Ectodermal cell (in vitro differentiated cells): ENCODE measurements around the gene FAM76A.

Experiments used
- H3K27ac ChIP-seq: 2 replicates; pipeline ENCODE4 v1.7.0; 2013; ENCODE audit warnings: mild to moderate bottlenecking, low read depth, low read length; ENCODE audit not compliant: insufficient read depth, poor library complexity, severe bottlenecking
- H3K27me3 ChIP-seq: 2 replicates; pipeline ENCODE4 v1.7.0; 2013; ENCODE audit warnings: mild to moderate bottlenecking, low read length; ENCODE audit not compliant: insufficient read depth, control insufficient read depth, poor library complexity, severe bottlenecking
- H3K36me3 ChIP-seq: one replicate; pipeline ENCODE4 v1.7.0; 2013; ENCODE audit warnings: low read length; ENCODE audit not compliant: control insufficient read depth, insufficient read depth
- H3K4me1 ChIP-seq: one replicate; pipeline ENCODE4 v1.7.0; 2013; ENCODE audit warnings: low read length; ENCODE audit not compliant: control insufficient read depth, insufficient read depth
- H3K4me3 ChIP-seq: 2 replicates; pipeline ENCODE4 v1.7.0; 2013; ENCODE audit warnings: low read depth, low read length, control low read depth; ENCODE audit not compliant: insufficient read depth
- H3K9me3 ChIP-seq: 2 replicates; pipeline ENCODE4 v1.7.0; 2013; ENCODE audit warnings: mild to moderate bottlenecking, low read length, moderate library complexity; ENCODE audit not compliant: control insufficient read depth
- WGBS, 2 experiments: methylation state at CpG; one replicate each; pipeline ENCODE4 v1.1.7; 2013; ENCODE audit warnings: missing lambda C conversion rate in 2 of 2; 5-methylcytosine and 5-hydroxymethylcytosine counted together

Gene FAM76A

DNA sequence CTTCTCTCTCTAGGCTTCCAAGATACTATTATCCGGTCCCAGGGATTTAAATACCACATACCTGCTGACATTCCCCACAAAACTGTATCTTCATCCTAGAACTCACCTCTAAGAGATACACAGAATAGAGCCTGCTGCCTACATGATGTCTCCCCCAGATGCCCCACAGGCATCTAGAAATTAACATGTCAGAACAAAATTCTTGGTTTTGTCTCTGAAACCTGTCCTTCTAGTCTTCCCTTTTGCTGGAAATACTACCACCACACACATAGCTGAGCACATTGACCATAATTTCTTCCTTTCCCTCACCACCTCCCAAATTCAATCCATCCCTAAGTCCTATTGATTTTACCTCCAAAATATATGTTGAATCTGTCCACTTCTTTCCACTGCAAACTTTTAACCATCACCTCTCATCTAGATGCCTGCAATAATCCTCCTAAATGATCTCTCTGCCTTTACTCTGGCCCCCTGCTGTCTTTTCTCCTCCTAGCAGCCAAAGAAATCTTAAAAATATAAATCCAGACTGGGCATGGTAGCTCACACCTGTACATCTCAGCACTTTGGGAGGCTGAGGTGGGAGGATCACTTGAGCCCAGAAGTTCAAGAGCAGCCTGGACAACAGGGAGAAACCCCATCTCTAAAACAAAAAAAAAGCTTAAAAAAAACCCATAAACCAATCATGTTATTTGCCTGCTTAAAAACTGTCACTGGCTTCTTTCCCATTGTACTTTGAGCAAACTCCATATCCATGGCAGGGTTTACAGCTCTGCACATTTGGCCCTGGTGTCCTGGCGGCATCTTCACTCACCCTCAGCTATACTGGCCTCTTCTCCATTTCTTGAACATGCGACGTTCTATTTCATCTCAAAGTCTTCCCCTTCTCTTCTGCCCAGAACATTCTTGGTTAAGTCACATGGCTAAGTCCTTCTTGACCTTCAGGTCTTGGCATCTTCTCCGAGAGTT is 6.2 kb upstream of the FAM76A start:
- Histone ChIP-seq H3K27ac (no peak overlapping the region), H3K4me1 (no peaks in the 10 kb centered on the region), H3K36me3 (no peaks in the 10 kb centered on the region), H3K4me3 (no peak overlapping the region), H3K9me3 (no peaks in the 10 kb centered on the region), H3K27me3 (no peaks in the 10 kb centered on the region)
- whole genome bisulfite sequencing, 2 experiments, result 80 to 81% methylated on average over 5 of the region's 5 CpGs

DNA sequence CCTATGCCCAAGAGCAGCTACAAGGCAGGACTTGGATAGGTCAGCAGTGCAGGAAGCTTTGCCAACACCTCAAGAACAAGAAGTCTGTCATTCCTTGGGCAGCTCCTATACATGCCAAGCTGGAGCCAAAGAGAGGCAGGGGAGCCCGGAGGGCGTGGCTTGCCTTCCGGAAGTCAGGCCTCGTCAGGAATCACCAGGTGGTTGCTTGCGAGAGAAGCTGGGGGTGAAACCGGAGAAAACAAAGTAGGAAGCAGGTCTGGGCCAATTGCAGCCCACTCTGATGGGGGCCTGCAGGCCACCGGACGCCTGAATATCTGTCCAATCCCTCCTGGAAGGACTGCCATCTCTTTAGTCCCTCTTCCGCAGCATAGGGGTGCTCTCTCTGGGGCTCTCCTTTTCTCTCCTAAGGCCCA is 794 bp upstream of the FAM76A start:
- peak overlapping the region; percentile 96 for H3K27ac ChIP-seq
- H3K4me3 ChIP-seq, result no peak overlapping the region
- H3K9me3 ChIP-seq, result no peaks in the 10 kb centered on the region
- H3K27me3 ChIP-seq, result no peaks in the 10 kb centered on the region
- H3K4me1 ChIP-seq, result no peaks in the 10 kb centered on the region
- 83 to 86% methylated on average over 9 of the region's 9 CpGs for WGBS, 2 experiments
- H3K36me3 ChIP-seq, result no peaks in the 10 kb centered on the region

DNA sequence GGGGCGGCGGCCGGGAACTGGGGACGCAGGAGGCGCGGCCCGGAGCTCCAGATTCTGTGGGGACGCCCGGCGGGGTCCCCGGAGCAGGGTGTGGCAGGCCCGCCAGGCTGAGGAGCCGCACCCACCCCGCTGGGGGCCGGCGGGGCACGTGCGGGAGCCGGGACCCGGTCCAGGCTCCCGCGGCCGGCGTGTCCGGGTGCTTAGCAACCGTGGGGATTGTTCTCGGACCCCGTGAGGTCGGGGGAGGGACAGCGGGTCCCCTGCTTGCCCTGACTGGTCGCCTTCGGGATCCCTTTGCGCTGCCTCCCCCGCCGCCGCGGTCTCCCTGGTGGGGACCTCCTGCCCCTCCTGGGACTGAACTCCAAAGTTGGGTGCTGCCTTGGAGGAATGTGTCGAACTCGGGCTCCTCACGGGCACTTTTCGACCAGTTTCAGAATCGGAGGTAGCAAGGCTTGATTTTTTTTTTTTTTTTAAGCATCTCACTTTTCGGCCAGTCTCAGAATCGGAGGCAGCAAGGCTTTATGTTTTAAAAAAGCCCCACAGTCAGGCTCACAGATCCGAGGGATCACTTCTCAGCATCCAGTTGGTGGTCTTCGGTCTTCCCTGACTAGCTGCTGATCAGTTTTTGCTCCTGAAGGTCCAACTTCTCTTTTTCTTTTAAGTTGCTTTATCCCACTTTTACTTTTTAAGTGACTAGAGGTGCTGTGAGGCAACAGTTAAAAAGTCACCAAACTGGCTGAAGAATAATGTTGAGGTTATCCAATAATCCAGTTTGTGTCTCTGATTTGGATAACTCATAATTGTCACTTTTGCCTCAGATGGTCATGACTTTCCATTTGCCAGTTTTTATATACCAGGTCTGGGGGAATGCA is 648 bp downstream of the FAM76A start:
- WGBS, 2 experiments, result 1 to 2% methylated on average over 46 of the region's 46 CpGs
- Histone ChIP-seq H3K36me3 (no peaks in the 10 kb centered on the region), H3K4me3 (peak overlapping the region; percentile 92), H3K27me3 (no peaks in the 10 kb centered on the region), H3K9me3 (no peaks in the 10 kb centered on the region), H3K27ac (peak overlapping the region; percentile 96), H3K4me1 (no peaks in the 10 kb centered on the region)

DNA sequence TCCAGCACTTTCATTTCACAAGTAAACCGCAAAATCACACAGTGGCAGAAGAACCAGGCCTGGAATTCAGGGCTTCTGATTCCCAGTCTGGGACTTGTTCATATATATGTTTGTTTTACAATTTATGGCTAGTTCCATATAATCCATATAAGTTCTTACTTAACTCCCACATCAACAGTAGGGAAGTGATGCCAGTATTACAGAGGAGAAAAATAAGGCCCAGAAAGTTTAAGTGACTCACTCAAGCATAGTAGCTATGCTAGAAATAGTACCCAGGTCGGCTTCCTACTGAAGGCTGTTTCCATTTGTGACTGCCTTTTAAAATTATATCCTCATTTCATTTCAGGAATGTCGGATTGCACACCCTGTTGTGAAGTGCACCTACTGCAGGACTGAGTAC is 1.4 kb downstream of the FAM76A start:
- no peak overlapping the region for H3K4me3 ChIP-seq
- no peak overlapping the region for H3K27ac ChIP-seq
- H3K9me3 ChIP-seq, result no peaks in the 10 kb centered on the region
- no peaks in the 10 kb centered on the region for H3K4me1 ChIP-seq
- H3K36me3 ChIP-seq, result no peaks in the 10 kb centered on the region
- H3K27me3 ChIP-seq, result no peaks in the 10 kb centered on the region
- WGBS, 2 experiments, result 87 to 100% methylated on average over 2 of the region's 3 CpGs

GRCh38 chr1:27736252-27736651 is 10.5 kb downstream of the FAM76A start:
- WGBS, 2 experiments, result 93 to 96% methylated on average over 3 of the region's 3 CpGs
- Histone ChIP-seq H3K27ac (no peak overlapping the region), H3K27me3 (no peaks in the 10 kb centered on the region), H3K4me1 (no peaks in the 10 kb centered on the region), H3K9me3 (no peaks in the 10 kb centered on the region), H3K4me3 (no peak overlapping the region), H3K36me3 (no peaks in the 10 kb centered on the region)

- Histone ChIP-seq H3K27ac (no peak overlapping the region), H3K36me3 (peaks cover 6% of the 10 kb centered on the region), H3K4me1 (no peaks in the 10 kb centered on the region), H3K27me3 (no peaks in the 10 kb centered on the region), H3K4me3 (no peak overlapping the region), H3K9me3 (no peaks in the 10 kb centered on the region)
- 92 to 94% methylated on average over 5 to 6 of the region's 6 CpGs for WGBS, 2 experiments
These were observed 15.4 kb downstream of the FAM76A start for GRCh38 chr1:27741121-27741520.

- 93 to 98% methylated on average over 5 of the region's 5 CpGs for WGBS, 2 experiments
These were observed 18.8 kb downstream of the FAM76A start for GRCh38 chr1:27744556-27744955.

GRCh38 chr1:27745466-27745865 is 19.7 kb downstream of the FAM76A start:
- Histone ChIP-seq H3K36me3 (peaks cover 14% of the 10 kb centered on the region), H3K27me3 (no peaks in the 10 kb centered on the region), H3K4me3 (no peak overlapping the region), H3K27ac (no peak overlapping the region), H3K9me3 (no peaks in the 10 kb centered on the region), H3K4me1 (no peaks in the 10 kb centered on the region)
- 92 to 95% methylated on average over 4 of the region's 4 CpGs for WGBS, 2 experiments

More at GRCh38 chr1:27744556-27744955, 18.8 kb downstream of the FAM76A start:
- peaks cover 10% of the 10 kb centered on the region for H3K36me3 ChIP-seq
- H3K4me1 ChIP-seq, result no peaks in the 10 kb centered on the region
- no peaks in the 10 kb centered on the region for H3K27me3 ChIP-seq
- no peak overlapping the region for H3K27ac ChIP-seq
- H3K4me3 ChIP-seq, result no peak overlapping the region
- H3K9me3 ChIP-seq, result no peaks in the 10 kb centered on the region

GRCh38 chr1:27752360-27752759 is 26.6 kb downstream of the FAM76A start:
- H3K36me3 ChIP-seq, result peaks cover 8% of the 10 kb centered on the region
- no peak overlapping the region for H3K27ac ChIP-seq
- no peaks in the 10 kb centered on the region for H3K9me3 ChIP-seq
- no peak overlapping the region for H3K4me3 ChIP-seq
- WGBS, 2 experiments, result 91 to 93% methylated on average over 3 of the region's 3 CpGs
- no peaks in the 10 kb centered on the region for H3K4me1 ChIP-seq
- H3K27me3 ChIP-seq, result no peaks in the 10 kb centered on the region

DNA sequence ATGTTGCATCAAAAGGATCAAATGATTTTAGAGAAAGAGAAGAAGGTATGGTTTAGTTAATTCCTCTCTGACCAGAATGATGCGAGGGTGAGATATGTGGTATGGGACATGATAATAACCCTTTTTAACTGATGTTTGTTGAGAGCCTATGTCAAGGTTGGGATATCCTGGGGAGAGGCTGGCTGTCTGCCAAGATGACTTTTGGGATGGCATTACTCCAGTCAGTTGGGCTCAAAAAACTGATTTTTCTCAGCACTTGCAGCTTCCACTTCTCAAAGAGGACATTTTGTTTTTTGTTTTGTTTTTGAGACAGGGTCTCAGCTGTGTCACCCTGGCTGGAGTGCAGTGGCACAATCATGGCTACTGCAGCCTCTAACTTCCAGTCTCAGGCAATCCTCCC is 29.5 kb downstream of the FAM76A start:
- Histone ChIP-seq H3K4me3 (no peak overlapping the region), H3K27ac (no peak overlapping the region), H3K4me1 (no peaks in the 10 kb centered on the region), H3K36me3 (no peaks in the 10 kb centered on the region), H3K27me3 (no peaks in the 10 kb centered on the region), H3K9me3 (no peaks in the 10 kb centered on the region)
- 95 to 96% methylated on average over 1 of the region's 1 CpG for WGBS, 2 experiments
